HEK293 (cell line): ENCODE results near the gene MXI1.

Experiments used
- CTCF ChIA-PET: fragments of 350-600 bp; formaldehyde crosslinking; extraction: SDS; loops from one replicate; lab custom pipeline; 2021; ENCODE audit warnings: antibody characterized with exemption; lab: Yijun Ruan, JAX
- POLR2A ChIA-PET: fragments of 300-600 bp; formaldehyde crosslinking; extraction: SDS; loops from one replicate; lab custom pipeline; 2020; ENCODE audit warnings: antibody characterized with exemption, inconsistent platforms; lab: Yijun Ruan, JAX
- H3K27ac ChIP-seq: fragments of 200-500 bp; sonication (Bioruptor generic); 2 replicates; pipeline ENCODE4 v1.5.1; 2014; ENCODE audit warnings: low read depth, low read length, control low read depth, inconsistent platforms; ENCODE audit errors: extremely low read depth
- H3K36me3 ChIP-seq, 2 experiments: fragments of 200-500 bp in 1 of 2; sonication (Bioruptor generic) in 1 of 2; 1 replicate in 1 of 2; 2 replicates in 1 of 2; pipeline ENCODE4 v1.5.1; 2014 to 2017; ENCODE audit warnings: inconsistent platforms in 2 of 2, low read length in 2 of 2; ENCODE audit not compliant: control insufficient read depth in 2 of 2, insufficient read depth in 1 of 2
- H3K4me1 ChIP-seq: fragments of 200-500 bp; sonication (Bioruptor generic); 2 replicates; pipeline ENCODE4 v1.5.1; 2014; ENCODE audit warnings: mild to moderate bottlenecking, low read length, inconsistent platforms; ENCODE audit not compliant: control insufficient read depth, insufficient read depth
- H3K4me3 ChIP-seq: 2 replicates; pipeline ENCODE4 v1.5.1; 2011; ENCODE audit warnings: low read depth, mild to moderate bottlenecking, control low read depth, low read length, moderate library complexity
- H3K9me3 ChIP-seq: fragments of 200-500 bp; sonication (Bioruptor generic); 2 replicates; pipeline ENCODE4 v1.5.1; 2014; ENCODE audit warnings: low read depth, low read length, inconsistent platforms; ENCODE audit not compliant: control insufficient read depth, insufficient read depth
- GFI1B ChIP-seq: fragments of 450-650 bp; formaldehyde crosslinking; IDR thresholded peaks from 2 replicates; pipeline ENCODE4 v1.5.1; 2016; ENCODE audit warnings: missing biosample characterization, missing genetic modification characterization
- HOXC10 ChIP-seq: sonication (generic); formaldehyde crosslinking; IDR thresholded peaks from 2 replicates; pipeline ENCODE4 v1.8.1; 2023; ENCODE audit warnings: mild to moderate bottlenecking, missing genetic modification reagents
- HOXD13 ChIP-seq: sonication (generic); formaldehyde crosslinking; IDR thresholded peaks from 2 replicates; pipeline ENCODE4 v1.8.0; 2022; ENCODE audit warnings: missing genetic modification reagents, borderline replicate concordance
- KLF1 ChIP-seq: fragments of 450-650 bp; formaldehyde crosslinking; IDR thresholded peaks from 2 replicates; pipeline ENCODE4 v1.5.1; 2016; ENCODE audit warnings: missing biosample characterization, missing genetic modification characterization
- MZF1 ChIP-seq: fragments of 450-650 bp; formaldehyde crosslinking; IDR thresholded peaks from 2 replicates; pipeline ENCODE4 v1.5.1; 2017; ENCODE audit warnings: missing biosample characterization, missing genetic modification characterization, borderline replicate concordance
- SCRT1 ChIP-seq: fragments of 450-650 bp; formaldehyde crosslinking; IDR thresholded peaks from 2 replicates; pipeline ENCODE4 v1.5.1; 2016; ENCODE audit warnings: missing biosample characterization, missing genetic modification characterization, borderline replicate concordance
- SCRT2 ChIP-seq: fragments of 450-650 bp; formaldehyde crosslinking; IDR thresholded peaks from 2 replicates; pipeline ENCODE4 v1.5.1; 2016; ENCODE audit warnings: missing biosample characterization, missing genetic modification characterization
- ZFHX2 ChIP-seq: fragments of 450-650 bp; formaldehyde crosslinking; conservative IDR thresholded peaks from 2 replicates; pipeline ENCODE4 v1.5.1; 2016; ENCODE audit warnings: missing biosample characterization, missing genetic modification characterization
- ZNF140 ChIP-seq: fragments of 450-650 bp; formaldehyde crosslinking; IDR thresholded peaks from 2 replicates; pipeline ENCODE4 v1.5.1; 2016; ENCODE audit warnings: missing biosample characterization, missing genetic modification characterization
- ZNF169 ChIP-seq: fragments of 450-650 bp; formaldehyde crosslinking; IDR thresholded peaks from 2 replicates; pipeline ENCODE4 v1.5.1; 2016; ENCODE audit warnings: missing biosample characterization, missing genetic modification characterization
- ZNF214 ChIP-seq: fragments of 450-650 bp; formaldehyde crosslinking; IDR thresholded peaks from 2 replicates; pipeline ENCODE4 v1.5.1; 2017; ENCODE audit warnings: missing biosample characterization, mild to moderate bottlenecking, missing genetic modification characterization, borderline replicate concordance
- ZNF311 ChIP-seq: fragments of 450-650 bp; formaldehyde crosslinking; IDR thresholded peaks from 2 replicates; pipeline ENCODE4 v1.5.1; 2017; ENCODE audit warnings: missing biosample characterization, missing genetic modification characterization, borderline replicate concordance
- ZNF341 ChIP-seq: fragments of 450-650 bp; formaldehyde crosslinking; IDR thresholded peaks from 2 replicates; pipeline ENCODE4; 2016; ENCODE audit warnings: low read depth, missing biosample characterization, missing genetic modification characterization
- ZNF391 ChIP-seq: fragments of 450-650 bp; formaldehyde crosslinking; IDR thresholded peaks from 2 replicates; pipeline ENCODE4 v1.5.1; 2016; ENCODE audit warnings: low read depth, missing biosample characterization, missing genetic modification characterization, borderline replicate concordance
- ZNF426 ChIP-seq: fragments of 450-650 bp; formaldehyde crosslinking; IDR thresholded peaks from 2 replicates; pipeline ENCODE4 v1.5.1; 2017; ENCODE audit warnings: missing biosample characterization, missing genetic modification characterization, mild to moderate bottlenecking, inconsistent platforms, moderate library complexity
- ZNF501 ChIP-seq: fragments of 450-650 bp; formaldehyde crosslinking; IDR thresholded peaks from 2 replicates; pipeline ENCODE4 v1.5.1; 2016; ENCODE audit warnings: missing biosample characterization, missing genetic modification characterization
- ZNF514 ChIP-seq: fragments of 450-650 bp; formaldehyde crosslinking; IDR thresholded peaks from 2 replicates; pipeline ENCODE4 v1.5.1; 2016; ENCODE audit warnings: missing biosample characterization, missing genetic modification characterization
- ZNF518A ChIP-seq: fragments of 450-650 bp; formaldehyde crosslinking; conservative IDR thresholded peaks from 2 replicates; pipeline ENCODE4 v1.5.1; 2016; ENCODE audit warnings: low read depth, missing biosample characterization, missing genetic modification characterization
- ZNF558 ChIP-seq: fragments of 450-650 bp; formaldehyde crosslinking; IDR thresholded peaks from 2 replicates; pipeline ENCODE4 v1.5.1; 2016; ENCODE audit warnings: missing biosample characterization, missing genetic modification characterization
- ZNF629 ChIP-seq: fragments of 450-650 bp; formaldehyde crosslinking; IDR thresholded peaks from 2 replicates; pipeline ENCODE4 v1.5.1; 2017; ENCODE audit warnings: missing biosample characterization, missing genetic modification characterization
- ZNF660 ChIP-seq: fragments of 450-650 bp; IDR thresholded peaks from 2 replicates; pipeline ENCODE4 v1.5.1; 2018; ENCODE audit warnings: missing biosample characterization, mild to moderate bottlenecking, missing genetic modification characterization
- ZNF670 ChIP-seq: fragments of 450-650 bp; formaldehyde crosslinking; IDR thresholded peaks from 2 replicates; pipeline ENCODE4 v1.5.1; 2016; ENCODE audit warnings: missing biosample characterization, missing genetic modification characterization, low read depth
- ZNF704 ChIP-seq: fragments of 450-650 bp; formaldehyde crosslinking; IDR thresholded peaks from 2 replicates; pipeline ENCODE4 v1.5.1; 2016; ENCODE audit warnings: missing biosample characterization, missing genetic modification characterization
- TF ChIP-seq, protein P1 (sequence below): fragments of 450-650 bp; formaldehyde crosslinking; IDR thresholded peaks from 2 replicates; pipeline ENCODE4 v1.5.1; 2016; ENCODE audit warnings: missing biosample characterization, missing genetic modification characterization

MXI1 gene

GRCh38 chr10:110212119-110213006 lies 5.0 kb downstream of the MXI1 start (continued):
- no peak for TF ChIP-seq HOXD13
- TF ChIP-seq KLF1 (tag by site-specific recombination): 0 out of 2 replicates have a peak, but pooled peaks have one; percentile 17
- no peak for TF ChIP-seq GFI1B (tag by site-specific recombination)
- no peak for TF ChIP-seq ZNF514 (tag by site-specific recombination)
- no peak for TF ChIP-seq ZNF311 (tag by site-specific recombination)
- TF ChIP-seq ZNF214 (tag by site-specific recombination): no peak
- no peak for TF ChIP-seq ZNF558 (tag by site-specific recombination)
- no peak for TF ChIP-seq SCRT2 (tag by site-specific recombination)
- TF ChIP-seq SCRT1 (tag by site-specific recombination): no peak
- TF ChIP-seq, protein P1, sequence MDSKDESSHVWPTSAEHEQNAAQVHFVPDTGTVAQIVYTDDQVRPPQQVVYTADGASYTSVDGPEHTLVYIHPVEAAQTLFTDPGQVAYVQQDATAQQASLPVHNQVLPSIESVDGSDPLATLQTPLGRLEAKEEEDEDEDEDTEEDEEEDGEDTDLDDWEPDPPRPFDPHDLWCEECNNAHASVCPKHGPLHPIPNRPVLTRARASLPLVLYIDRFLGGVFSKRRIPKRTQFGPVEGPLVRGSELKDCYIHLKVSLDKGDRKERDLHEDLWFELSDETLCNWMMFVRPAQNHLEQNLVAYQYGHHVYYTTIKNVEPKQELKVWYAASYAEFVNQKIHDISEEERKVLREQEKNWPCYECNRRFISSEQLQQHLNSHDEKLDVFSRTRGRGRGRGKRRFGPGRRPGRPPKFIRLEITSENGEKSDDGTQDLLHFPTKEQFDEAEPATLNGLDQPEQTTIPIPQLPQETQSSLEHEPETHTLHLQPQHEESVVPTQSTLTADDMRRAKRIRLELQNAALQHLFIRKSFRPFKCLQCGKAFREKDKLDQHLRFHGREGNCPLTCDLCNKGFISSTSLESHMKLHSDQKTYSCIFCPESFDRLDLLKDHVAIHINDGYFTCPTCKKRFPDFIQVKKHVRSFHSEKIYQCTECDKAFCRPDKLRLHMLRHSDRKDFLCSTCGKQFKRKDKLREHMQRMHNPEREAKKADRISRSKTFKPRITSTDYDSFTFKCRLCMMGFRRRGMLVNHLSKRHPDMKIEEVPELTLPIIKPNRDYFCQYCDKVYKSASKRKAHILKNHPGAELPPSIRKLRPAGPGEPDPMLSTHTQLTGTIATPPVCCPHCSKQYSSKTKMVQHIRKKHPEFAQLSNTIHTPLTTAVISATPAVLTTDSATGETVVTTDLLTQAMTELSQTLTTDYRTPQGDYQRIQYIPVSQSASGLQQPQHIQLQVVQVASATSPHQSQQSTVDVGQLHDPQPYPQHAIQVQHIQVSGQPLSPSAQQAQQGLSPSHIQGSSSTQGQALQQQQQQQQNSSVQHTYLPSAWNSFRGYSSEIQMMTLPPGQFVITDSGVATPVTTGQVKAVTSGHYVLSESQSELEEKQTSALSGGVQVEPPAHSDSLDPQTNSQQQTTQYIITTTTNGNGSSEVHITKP (tag by site-specific recombination): peak; percentile 90
- TF ChIP-seq ZNF341 (tag by site-specific recombination): peak; percentile 32
- no peak for TF ChIP-seq ZFHX2
- TF ChIP-seq ZNF501 (tag by site-specific recombination): no peak
- TF ChIP-seq HOXC10 (CRISPR knock-in tag): no peak
- no peak for TF ChIP-seq ZNF140 (tag by site-specific recombination)
- TF ChIP-seq ZNF660: 0 out of 2 replicates have a peak, but pooled peaks have one; percentile 29
- no peak for TF ChIP-seq ZNF391 (tag by site-specific recombination)
- TF ChIP-seq ZNF704 (tag by site-specific recombination): no peak
- no peak for TF ChIP-seq ZNF169 (tag by site-specific recombination)

GRCh38 chr10:110214371-110214826 lies 7.0 kb downstream of the MXI1 start:
- TF ChIP-seq MZF1 (tag by site-specific recombination) (no peak), ZNF670 (no peak), ZNF629 (tag by site-specific recombination) (no peak), ZNF426 (tag by site-specific recombination) (no peak), ZNF518A (tag by site-specific recombination) (no peak)
- Histone ChIP-seq H3K27ac (no peak overlapping the region), H3K4me3 (no peak overlapping the region), H3K36me3 (no peaks in the 10 kb centered on the region), H3K4me1 (peaks cover 22% of the 10 kb centered on the region), H3K9me3 (no peaks in the 10 kb centered on the region)
- ChIA-PET CTCF (interaction anchor here (0.6 to 0.9 kb wide), 5 partner anchors 21 to 1377 kb away, joined by 3 to 4 read pairs (median 3); no protein-coding TSS in a partner anchor), POLR2A (interaction anchor here (0.6 to 0.7 kb wide), 2 partner anchors 217 to 230 kb away, joined by 3 read pairs; no protein-coding TSS in a partner anchor)
